ENCODE data around the gene SLC35F6.
"Not testable (repeated sequence)": the region's sequence is repeated elsewhere in the genome, so short reads cannot be mapped to it uniquely, and the experiment has no call there.

SLC35F6 gene

GRCh38 chr2:26745609-26746327 lies 18.3 kb upstream of the SLC35F6 start:
- Histone ChIP-seq H3K27me3 (ENCODE audit: insufficient read depth, low read depth, severe bottlenecking) (no peaks in the 10 kb centered on the region), H3K36me3 (no peaks in the 10 kb centered on the region), H3K4me3 (ENCODE audit: low read depth, low read length) (no peak overlapping the region), H3K27ac (no peak overlapping the region), H3K9me3 (ENCODE audit: severe bottlenecking) (no peaks in the 10 kb centered on the region)
- DNase-seq: peak; percentile 92
- peak; percentile 91 for TF ChIP-seq CTCF (IDR thresholded peaks at IDR 0.05; ENCODE audit: low read depth, low read length)

GRCh38 chr2:26746934-26747333 lies 17.1 kb upstream of the SLC35F6 start:
- Histone ChIP-seq H3K4me3 (ENCODE audit: low read depth, low read length) (no peak overlapping the region), H3K27me3 (ENCODE audit: insufficient read depth, low read depth, severe bottlenecking) (no peaks in the 10 kb centered on the region), H3K36me3 (no peaks in the 10 kb centered on the region), H3K27ac (no peak overlapping the region), H3K9me3 (ENCODE audit: severe bottlenecking) (no peaks in the 10 kb centered on the region)
- no peak for TF ChIP-seq CTCF (IDR thresholded peaks at IDR 0.05; ENCODE audit: low read depth, low read length)
- DNase-seq: no peak

- not testable (repeated sequence) for H3K9me3 ChIP-seq (ENCODE audit: severe bottlenecking); H3K36me3 ChIP-seq; H3K27me3 ChIP-seq (ENCODE audit: insufficient read depth, low read depth, severe bottlenecking)
- peak overlapping the region; percentile 35 for H3K4me3 ChIP-seq (ENCODE audit: low read depth, low read length)
- H3K27ac ChIP-seq: peak overlapping the region; percentile 91
- DNase-seq: peak; percentile 81
Measured at GRCh38 chr2:26749787-26750420, 14.2 kb upstream of the SLC35F6 start.

GRCh38 chr2:26750467-26750866 lies 13.6 kb upstream of the SLC35F6 start:
- H3K27ac ChIP-seq: peak overlapping the region; percentile 91
- H3K36me3 ChIP-seq; H3K9me3 ChIP-seq (ENCODE audit: severe bottlenecking); DNase-seq; H3K27me3 ChIP-seq (ENCODE audit: insufficient read depth, low read depth, severe bottlenecking): not testable (repeated sequence)
- H3K4me3 ChIP-seq (ENCODE audit: low read depth, low read length): peak overlapping the region; percentile 35

- Histone ChIP-seq H3K27me3 (ENCODE audit: insufficient read depth, low read depth, severe bottlenecking) (no peaks in the 10 kb centered on the region), H3K36me3 (no peaks in the 10 kb centered on the region), H3K27ac (peak overlapping the region; percentile 4), H3K9me3 (ENCODE audit: severe bottlenecking) (no peaks in the 10 kb centered on the region), H3K4me3 (ENCODE audit: low read depth, low read length) (no peak overlapping the region)
- DNase-seq: no peak
- no peak for TF ChIP-seq CTCF (IDR thresholded peaks at IDR 0.05; ENCODE audit: low read depth, low read length)
Measured at GRCh38 chr2:26752656-26753055, 11.4 kb upstream of the SLC35F6 start.

- no peak for DNase-seq
- Histone ChIP-seq H3K36me3 (no peaks in the 10 kb centered on the region), H3K4me3 (ENCODE audit: low read depth, low read length) (no peak overlapping the region), H3K9me3 (ENCODE audit: severe bottlenecking) (no peaks in the 10 kb centered on the region), H3K27ac (peak overlapping the region; percentile 71), H3K27me3 (ENCODE audit: insufficient read depth, low read depth, severe bottlenecking) (no peaks in the 10 kb centered on the region)
- no peak for TF ChIP-seq CTCF (IDR thresholded peaks at IDR 0.05; ENCODE audit: low read depth, low read length)
Measured at GRCh38 chr2:26754539-26754938, 9.5 kb upstream of the SLC35F6 start.

All from WERI-Rb-1 (cell line).